Endodermal cell (in vitro differentiated cells): Measurements from ENCODE around the gene WDR19. TPM values are rescaled to one million over a fixed set of nuclear protein-coding genes. Genes with fewer than 3 reads are reported as not detected.

Experiments
- DNase-seq: peaks from one replicate; pipeline ENCODE4 v3.0.0-alpha.2; 2017
- H3K27ac ChIP-seq: 2 replicates; pipeline ENCODE4 v1.5.1; 2013; ENCODE audit warnings: mild to moderate bottlenecking, low read depth, low read length, moderate library complexity
- H3K27me3 ChIP-seq: 2 replicates; pipeline ENCODE4 v1.6.1; 2013; ENCODE audit warnings: mild to moderate bottlenecking, low read length, moderate library complexity; ENCODE audit not compliant: insufficient read depth, control insufficient read depth, poor library complexity, severe bottlenecking
- H3K36me3 ChIP-seq: 2 replicates; pipeline ENCODE4 v1.7.0; 2013; ENCODE audit warnings: mild to moderate bottlenecking, low read length, moderate library complexity; ENCODE audit not compliant: control insufficient read depth, insufficient read depth
- H3K4me1 ChIP-seq: one replicate; pipeline ENCODE4 v1.7.0; 2013; ENCODE audit warnings: low read length; ENCODE audit not compliant: control insufficient read depth, insufficient read depth
- H3K4me3 ChIP-seq: 2 replicates; pipeline ENCODE4 v1.5.1; 2013; ENCODE audit warnings: mild to moderate bottlenecking, low read length, moderate library complexity
- H3K9ac ChIP-seq: 2 replicates; pipeline ENCODE4 v1.6.1; 2013; ENCODE audit warnings: mild to moderate bottlenecking, low read length, moderate library complexity; ENCODE audit not compliant: poor library complexity, severe bottlenecking; ENCODE audit errors: extremely low read depth
- H3K9me3 ChIP-seq: 2 replicates; pipeline ENCODE4 v1.6.1; 2013; ENCODE audit warnings: mild to moderate bottlenecking, low read length, moderate library complexity; ENCODE audit not compliant: control insufficient read depth
- H3K27ac Mint-ChIP-seq: 2 replicates; pipeline ENCODE4 v1.8.0; 2020; ENCODE audit warnings: mixed read lengths
- H3K27me3 Mint-ChIP-seq: 2 replicates; pipeline ENCODE4 v1.8.0; 2021; ENCODE audit warnings: mild to moderate bottlenecking, mixed read lengths; ENCODE audit not compliant: insufficient read depth
- H3K36me3 Mint-ChIP-seq: 2 replicates; pipeline ENCODE4 v1.8.0; 2020; ENCODE audit warnings: low read depth, mixed read lengths
- H3K4me1 Mint-ChIP-seq: 2 replicates; pipeline ENCODE4 v1.8.0; 2020; ENCODE audit warnings: mixed read lengths
- H3K4me3 Mint-ChIP-seq: 2 replicates; pipeline ENCODE4 v1.8.0; 2020; ENCODE audit warnings: mild to moderate bottlenecking, moderate library complexity, mixed read lengths
- H3K9me3 Mint-ChIP-seq: 2 replicates; pipeline ENCODE4 v1.8.0; 2020; ENCODE audit warnings: mild to moderate bottlenecking, mixed read lengths
- WGBS, 2 experiments: methylation state at CpG; one replicate each; pipeline versions ENCODE4 v1.1.5 to v1.1.7; 2013; ENCODE audit warnings: missing lambda C conversion rate in 2 of 2, mixed read lengths in 1 of 2; ENCODE audit not compliant: insufficient coverage in 1 of 2, insufficient read length in 1 of 2; 5-methylcytosine and 5-hydroxymethylcytosine counted together
- total RNA-seq, 2 donors: library from RNA; stranded (reverse); fragmentation: NEBNext Ultra II Directional in 1 of 2; extraction: Animal tissue kit (Norgen Biotek cat#: 25700) in 1 of 2; gene quantifications; 2 replicates in 1 of 2; 3 replicates in 1 of 2; pipeline ENCODE4 v1.2.1, GENCODE V29; 2021
- TF ChIP-seq, protein P1 (sequence below): fragments of 200-600 bp; sonication (generic); conservative IDR thresholded peaks from 2 replicates; pipeline ENCODE4 v1.5.0; 2021; ENCODE audit warnings: antibody characterized with exemption, mild to moderate bottlenecking

The WDR19 gene
- total RNA-seq, 2 donors from 2014 or later, result 51.9 to 60.2 TPM

GRCh38 chr4:39243462-39243861 is 61.1 kb downstream of the WDR19 start:
- no peak overlapping the region for H3K27ac ChIP-seq
- H3K9ac ChIP-seq, result no peak overlapping the region
- 93% methylated on average over 3 of the region's 3 CpGs; no CpG with 5 or more reads in 1 of the 2 experiments for WGBS, 2 experiments
- H3K36me3 Mint-ChIP-seq, result peaks cover 58% of the 10 kb centered on the region
- H3K4me3 ChIP-seq, result no peak overlapping the region
- no peak for DNase-seq
- H3K4me1 ChIP-seq, result no peaks in the 10 kb centered on the region
- H3K27ac Mint-ChIP-seq, result no peak overlapping the region
- peaks cover 16% of the 10 kb centered on the region for H3K9me3 ChIP-seq
- H3K36me3 ChIP-seq, result peaks cover 17% of the 10 kb centered on the region
- TF ChIP-seq, protein P1, sequence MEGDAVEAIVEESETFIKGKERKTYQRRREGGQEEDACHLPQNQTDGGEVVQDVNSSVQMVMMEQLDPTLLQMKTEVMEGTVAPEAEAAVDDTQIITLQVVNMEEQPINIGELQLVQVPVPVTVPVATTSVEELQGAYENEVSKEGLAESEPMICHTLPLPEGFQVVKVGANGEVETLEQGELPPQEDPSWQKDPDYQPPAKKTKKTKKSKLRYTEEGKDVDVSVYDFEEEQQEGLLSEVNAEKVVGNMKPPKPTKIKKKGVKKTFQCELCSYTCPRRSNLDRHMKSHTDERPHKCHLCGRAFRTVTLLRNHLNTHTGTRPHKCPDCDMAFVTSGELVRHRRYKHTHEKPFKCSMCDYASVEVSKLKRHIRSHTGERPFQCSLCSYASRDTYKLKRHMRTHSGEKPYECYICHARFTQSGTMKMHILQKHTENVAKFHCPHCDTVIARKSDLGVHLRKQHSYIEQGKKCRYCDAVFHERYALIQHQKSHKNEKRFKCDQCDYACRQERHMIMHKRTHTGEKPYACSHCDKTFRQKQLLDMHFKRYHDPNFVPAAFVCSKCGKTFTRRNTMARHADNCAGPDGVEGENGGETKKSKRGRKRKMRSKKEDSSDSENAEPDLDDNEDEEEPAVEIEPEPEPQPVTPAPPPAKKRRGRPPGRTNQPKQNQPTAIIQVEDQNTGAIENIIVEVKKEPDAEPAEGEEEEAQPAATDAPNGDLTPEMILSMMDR, result no peak
- H3K9me3 Mint-ChIP-seq, result peaks cover 27% of the 10 kb centered on the region
- no peaks in the 10 kb centered on the region for H3K4me1 Mint-ChIP-seq
- no peaks in the 10 kb centered on the region for H3K27me3 Mint-ChIP-seq
- H3K4me3 Mint-ChIP-seq, result no peak overlapping the region
- no peaks in the 10 kb centered on the region for H3K27me3 ChIP-seq

- Mint-ChIP-seq H3K4me3 (no peak overlapping the region), H3K36me3 (peaks cover 35% of the 10 kb centered on the region), H3K9me3 (peaks cover 3% of the 10 kb centered on the region), H3K27ac (peak overlapping the region; percentile 35), H3K27me3 (no peaks in the 10 kb centered on the region), H3K4me1 (no peaks in the 10 kb centered on the region)
- H3K27me3 ChIP-seq, result no peaks in the 10 kb centered on the region
- no peak overlapping the region for H3K4me3 ChIP-seq
- H3K27ac ChIP-seq, result no peak overlapping the region
- no peaks in the 10 kb centered on the region for H3K9me3 ChIP-seq
- H3K9ac ChIP-seq, result no peak overlapping the region
- DNase-seq, result no peak
- 74 to 75% methylated on average over 2 of the region's 2 CpGs for WGBS, 2 experiments
- TF ChIP-seq, protein P1, result peak; percentile 35
- H3K36me3 ChIP-seq, result peaks cover 37% of the 10 kb centered on the region
- H3K4me1 ChIP-seq, result no peaks in the 10 kb centered on the region
These were observed 72.9 kb downstream of the WDR19 start for GRCh38 chr4:39255266-39255665.

DNA sequence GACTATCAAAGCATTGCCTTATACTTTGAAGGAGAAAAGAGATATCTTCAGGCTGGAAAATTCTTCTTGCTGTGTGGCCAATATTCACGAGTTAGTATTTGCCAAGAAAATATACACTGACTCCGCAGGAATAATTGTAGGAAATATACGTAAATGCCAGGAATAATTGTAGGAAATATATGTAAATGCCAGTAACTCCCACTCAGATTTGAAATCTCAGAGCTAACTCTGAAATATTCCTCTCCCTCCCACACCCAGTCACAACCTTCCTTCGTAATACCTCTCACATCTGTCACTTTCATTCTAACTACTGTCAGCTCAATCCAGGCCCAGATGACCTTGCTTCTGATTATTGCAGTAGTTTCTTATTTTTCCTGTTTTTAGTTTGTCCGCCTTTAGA is 73.5 kb downstream of the WDR19 start:
- TF ChIP-seq, protein P1, result no peak
- Histone ChIP-seq H3K4me1 (no peaks in the 10 kb centered on the region), H3K36me3 (peaks cover 37% of the 10 kb centered on the region), H3K27me3 (no peaks in the 10 kb centered on the region), H3K9ac (no peak overlapping the region), H3K4me3 (no peak overlapping the region), H3K27ac (no peak overlapping the region), H3K9me3 (no peaks in the 10 kb centered on the region)
- Mint-ChIP-seq H3K36me3 (peaks cover 40% of the 10 kb centered on the region), H3K27me3 (no peaks in the 10 kb centered on the region), H3K9me3 (no peaks in the 10 kb centered on the region), H3K4me1 (no peaks in the 10 kb centered on the region), H3K27ac (peak overlapping the region; percentile 2), H3K4me3 (no peak overlapping the region)
- 92 to 96% methylated on average over 4 to 5 of the region's 5 CpGs for WGBS, 2 experiments
- no peak for DNase-seq
